Stomach (tissue), 4 donors: Measurements from ENCODE around the gene MACC1.

Source experiments
- CTCF ChIP-seq, 7 experiments: fragments of 450-650 bp in 4 of 7; fragments of 200-600 bp in 3 of 7; sonication (generic) in 3 of 7; IDR thresholded peaks; one replicate each; pipeline ENCODE4 v1.5.1; 2016 to 2019; ENCODE audit warnings: antibody characterized with exemption in 7 of 7, control low read depth in 2 of 7, mild to moderate bottlenecking in 1 of 7
- EP300 ChIP-seq: sonication (generic); formaldehyde crosslinking; IDR thresholded peaks from one replicate; pipeline ENCODE4 v1.6.1; 2017; ENCODE audit warnings: antibody characterized with exemption
- POLR2A ChIP-seq, 4 donors: fragments of 450-650 bp; IDR thresholded peaks; one replicate each; pipeline ENCODE4 v1.6.1; 2016; ENCODE audit warnings: antibody characterized with exemption in 4 of 4, control low read depth in 2 of 4, mild to moderate bottlenecking in 1 of 4, moderate library complexity in 1 of 4
- POLR2AphosphoS5 ChIP-seq, 3 donors: sonication (generic); formaldehyde crosslinking; IDR thresholded peaks; one replicate each; pipeline ENCODE4 v1.6.1; 2016; ENCODE audit warnings: antibody characterized with exemption in 3 of 3

GRCh38 chr7:20162665-20163064 is 54.5 kb downstream of the MACC1 start:
- TF ChIP-seq POLR2A (IDR thresholded peaks at IDR 0.05) (no peak), CTCF (IDR thresholded peaks at IDR 0.05) (no peak), POLR2AphosphoS5 (IDR thresholded peaks at IDR 0.05) (no peak), EP300 (no peak)
